ENCODE data around the gene HHEX.
"Not testable (repeated sequence)": the region's sequence is repeated elsewhere in the genome, so short reads cannot be mapped to it uniquely, and the experiment has no call there.

The HHEX gene

GRCh38 chr10:92734301-92734700 is 44.5 kb downstream of the HHEX start:
- DNase-seq (ENCODE audit: low spot score): no peak

GRCh38 chr10:92735938-92736337 is 46.2 kb downstream of the HHEX start:
- no peak for DNase-seq (ENCODE audit: low spot score)

- no peak for DNase-seq (ENCODE audit: low spot score)
Observed at GRCh38 chr10:92737484-92737883, 47.7 kb downstream of the HHEX start.

- no peak for DNase-seq (ENCODE audit: low spot score)
Observed at GRCh38 chr10:92740762-92741161, 51.0 kb downstream of the HHEX start.

GRCh38 chr10:92741741-92742140 is 52.0 kb downstream of the HHEX start:
- not testable (repeated sequence) for DNase-seq (ENCODE audit: low spot score)

- DNase-seq (ENCODE audit: low spot score): peak; percentile 79
Observed at GRCh38 chr10:92742331-92743228, 52.8 kb downstream of the HHEX start.

All from pons (tissue), 1 donor.